Measurements from ENCODE around the gene ADAM22. TPM values are rescaled to one million over a fixed set of nuclear protein-coding genes. Genes with fewer than 3 reads are reported as not detected.

ADAM22 gene
- total and polyA plus RNA-seq, 2 of the 4 experiments (the other 2 are of a cell fraction), result 0.03 to 0.18 TPM

DNA sequence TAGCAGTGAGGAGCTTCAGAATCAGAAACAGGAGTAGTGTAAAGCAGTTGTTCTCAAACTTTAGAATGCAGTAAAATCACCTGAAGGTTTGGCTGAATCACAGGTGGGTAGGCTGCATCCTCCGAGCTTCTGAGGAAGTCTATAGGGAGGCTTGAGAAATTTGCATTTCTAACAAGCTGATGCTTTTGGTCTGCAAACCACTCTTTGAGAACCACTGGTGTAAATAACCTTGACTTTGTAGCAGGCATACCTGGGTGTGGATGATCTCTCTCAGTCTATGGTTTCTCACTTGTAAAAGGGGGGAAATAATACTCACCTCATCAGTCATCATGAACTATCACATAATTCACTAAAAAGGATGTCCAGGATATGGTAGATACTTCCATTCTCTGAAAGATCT is 167.7 kb downstream of the ADAM22 start:
- POLR2A ChIA-PET (ENCODE audit: unreplicated experiment), result no interaction called here
- BruUV-seq (replicated peaks), result no TSS peak

More for the DNA sequence above, 167.7 kb downstream of the ADAM22 start:
- DNase-seq (no peak), ATAC-seq (ENCODE audit: low read depth) (no peak)
- WGBS, 2 experiments (ENCODE audit: extremely low coverage in 2 of 2, insufficient read length in 1 of 2), result no CpG with 5 or more reads among the region's 1 CpG
- Histone ChIP-seq H3K56ac (ENCODE audit: extremely low read depth, insufficient read depth, low read length) (no peak overlapping the region), H3K4me1 (ENCODE audit: control insufficient read depth, insufficient read depth, low read length) (no peaks in the 10 kb centered on the region), H3K4ac (ENCODE audit: low read depth, low read length) (no peak overlapping the region), H3K4me3 (ENCODE audit: insufficient read depth, low read depth, low read length) (no peak overlapping the region), H2AK9ac (replicated peaks; ENCODE audit: low read depth, low read length, poor library complexity) (no peak overlapping the region), H2BK15ac (ENCODE audit: low read depth, low read length) (no peak overlapping the region), H3K14ac (replicated peaks; ENCODE audit: low read depth, low read length) (no peak overlapping the region), H2BK20ac (ENCODE audit: low read depth, low read length) (no peak overlapping the region), H4K20me1 (ENCODE audit: insufficient read depth, low read length) (no peaks in the 10 kb centered on the region), H3K9ac (ENCODE audit: low read depth, low read length) (no peak overlapping the region), H3K36me3 (ENCODE audit: control insufficient read depth, insufficient read depth, low read length) (no peaks in the 10 kb centered on the region), H4K91ac (ENCODE audit: insufficient read depth, low read depth, low read length) (no peak overlapping the region), H4K5ac (ENCODE audit: low read depth, low read length) (no peak overlapping the region), H3K23ac (ENCODE audit: low read depth, low read length) (no peak overlapping the region), H2AK5ac (ENCODE audit: low read depth, low read length) (no peak overlapping the region), H3K9me1 (ENCODE audit: insufficient read depth, low read length) (no peaks in the 10 kb centered on the region), H3K4me2 (ENCODE audit: low read depth, low read length) (no peak overlapping the region), H2BK5ac (ENCODE audit: low read depth, low read length, poor library complexity, severe bottlenecking) (no peak overlapping the region), H2AFZ (replicated peaks; ENCODE audit: low read length, poor library complexity) (no peak overlapping the region), H3K27me3 (ENCODE audit: control insufficient read depth, insufficient read depth, low read length) (no peaks in the 10 kb centered on the region), H4K8ac (ENCODE audit: low read depth in 2 of 2, low read length in 2 of 2) (no peak overlapping the region), H3K79me1 (ENCODE audit: low read depth in 1 of 2, low read length in 2 of 2) (no peaks in the 10 kb centered on the region), H3K9me3 (ENCODE audit: control insufficient read depth, insufficient read depth, low read length) (no peaks in the 10 kb centered on the region), H3K18ac (ENCODE audit: low read depth, low read length) (no peak overlapping the region), H2BK120ac (ENCODE audit: low read depth, low read length) (no peak overlapping the region), H3K27ac (ENCODE audit: insufficient read depth, low read length) (no peak overlapping the region)
- intact Hi-C loops (cut with micrococcal nuclease) (no loop called here), in situ Hi-C loops (cut with MboI; ENCODE audit: low sequenced_read_pairs) (loop anchor here (25.0 kb wide), 1 partner anchor 314 kb away; no protein-coding TSS in a partner anchor), dilution Hi-C loops (cut with HindIII; ENCODE audit: low sequenced_read_pairs, unreplicated experiment) (no loop called here)
- CTCF ChIA-PET, result no interaction called here
- no peak for TF ChIP-seq MAFK (IDR thresholded peaks at IDR 0.05; ENCODE audit: low read depth, low read length)
- no peak for TF ChIP-seq POLR2A (IDR thresholded peaks at IDR 0.05; ENCODE audit: low read depth, low read length)
- TF ChIP-seq, protein P1, sequence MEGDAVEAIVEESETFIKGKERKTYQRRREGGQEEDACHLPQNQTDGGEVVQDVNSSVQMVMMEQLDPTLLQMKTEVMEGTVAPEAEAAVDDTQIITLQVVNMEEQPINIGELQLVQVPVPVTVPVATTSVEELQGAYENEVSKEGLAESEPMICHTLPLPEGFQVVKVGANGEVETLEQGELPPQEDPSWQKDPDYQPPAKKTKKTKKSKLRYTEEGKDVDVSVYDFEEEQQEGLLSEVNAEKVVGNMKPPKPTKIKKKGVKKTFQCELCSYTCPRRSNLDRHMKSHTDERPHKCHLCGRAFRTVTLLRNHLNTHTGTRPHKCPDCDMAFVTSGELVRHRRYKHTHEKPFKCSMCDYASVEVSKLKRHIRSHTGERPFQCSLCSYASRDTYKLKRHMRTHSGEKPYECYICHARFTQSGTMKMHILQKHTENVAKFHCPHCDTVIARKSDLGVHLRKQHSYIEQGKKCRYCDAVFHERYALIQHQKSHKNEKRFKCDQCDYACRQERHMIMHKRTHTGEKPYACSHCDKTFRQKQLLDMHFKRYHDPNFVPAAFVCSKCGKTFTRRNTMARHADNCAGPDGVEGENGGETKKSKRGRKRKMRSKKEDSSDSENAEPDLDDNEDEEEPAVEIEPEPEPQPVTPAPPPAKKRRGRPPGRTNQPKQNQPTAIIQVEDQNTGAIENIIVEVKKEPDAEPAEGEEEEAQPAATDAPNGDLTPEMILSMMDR (conservative IDR thresholded peaks at IDR 0.05; ENCODE audit: low read depth, low read length), result no peak
- no peak for TF ChIP-seq RCOR1 (IDR thresholded peaks at IDR 0.05; ENCODE audit: insufficient replicate concordance, low read length)
- no peak for TF ChIP-seq BHLHE40 (IDR thresholded peaks at IDR 0.05; ENCODE audit: low read depth, low read length)
- no peak for TF ChIP-seq SMC3 (IDR thresholded peaks at IDR 0.05; ENCODE audit: low read depth, low read length)
- TF ChIP-seq FOS (IDR thresholded peaks at IDR 0.05; ENCODE audit: low read depth, low read length), result no peak
- no peak for TF ChIP-seq RFX5 (IDR thresholded peaks at IDR 0.05; ENCODE audit: low read depth, low read length)
- no peak for TF ChIP-seq MAZ (IDR thresholded peaks at IDR 0.05; ENCODE audit: borderline replicate concordance, low read depth, low read length)
- no peak for TF ChIP-seq ELK1 (IDR thresholded peaks at IDR 0.05; ENCODE audit: borderline replicate concordance, low read depth, low read length)
- no peak for TF ChIP-seq RAD21 (IDR thresholded peaks at IDR 0.05; ENCODE audit: low read length)

Data from IMR-90 (cell line).